Duodenal mucosa (tissue), 2 donors: Measurements from ENCODE around the gene CACNA2D1.

Experiments
- H3K27ac ChIP-seq: one replicate; pipeline ENCODE4 v1.7.0; 2013; ENCODE audit warnings: low read depth, low read length
- H3K27me3 ChIP-seq, 2 donors: one replicate each; pipeline ENCODE4 v1.7.0; 2013; ENCODE audit warnings: low read length in 2 of 2, control low read depth in 1 of 2; ENCODE audit not compliant: insufficient read depth in 2 of 2, control insufficient read depth in 1 of 2
- H3K36me3 ChIP-seq, 2 donors: one replicate each; pipeline ENCODE4 v1.7.0; 2013; ENCODE audit warnings: low read length in 2 of 2, control low read depth in 1 of 2; ENCODE audit not compliant: insufficient read depth in 2 of 2, control insufficient read depth in 1 of 2
- H3K4me1 ChIP-seq, 2 donors: one replicate each; pipeline ENCODE4 v1.7.0; 2013; ENCODE audit warnings: low read length in 2 of 2, control low read depth in 1 of 2; ENCODE audit not compliant: insufficient read depth in 2 of 2, control insufficient read depth in 1 of 2
- H3K4me3 ChIP-seq, 2 donors: one replicate each; pipeline ENCODE4 v1.7.0; 2013; ENCODE audit warnings: low read length in 2 of 2, low read depth in 1 of 2
- H3K9ac ChIP-seq, 2 donors: one replicate each; pipeline ENCODE4 v1.7.0; 2013; ENCODE audit warnings: low read length in 2 of 2, low read depth in 1 of 2
- H3K9me3 ChIP-seq, 2 donors: one replicate each; pipeline ENCODE4 v1.7.0; 2013; ENCODE audit warnings: low read length in 2 of 2, control low read depth in 1 of 2; ENCODE audit not compliant: control insufficient read depth in 1 of 2

The CACNA2D1 gene

GRCh38 chr7:82122275-82122674 is 321.3 kb downstream of the CACNA2D1 start:
- Histone ChIP-seq H3K27me3 (no peaks in the 10 kb centered on the region), H3K9me3 (peaks cover 0 to 4% of the 10 kb centered on the region in 2 donors), H3K36me3 (no peaks in the 10 kb centered on the region), H3K9ac (no peak overlapping the region), H3K4me3 (no peak overlapping the region), H3K27ac (no peak overlapping the region), H3K4me1 (no peaks in the 10 kb centered on the region)

- Histone ChIP-seq H3K9ac (no peak overlapping the region), H3K36me3 (no peaks in the 10 kb centered on the region), H3K4me3 (no peak overlapping the region), H3K27me3 (no peaks in the 10 kb centered on the region), H3K4me1 (no peaks in the 10 kb centered on the region), H3K9me3 (no peaks in the 10 kb centered on the region), H3K27ac (no peak overlapping the region)
These were observed 329.3 kb downstream of the CACNA2D1 start for GRCh38 chr7:82114237-82114636.

GRCh38 chr7:82110146-82110840 is 333.3 kb downstream of the CACNA2D1 start:
- H3K4me1 ChIP-seq, result no peaks in the 10 kb centered on the region
- H3K4me3 ChIP-seq, result no peak overlapping the region
- no peak overlapping the region for H3K9ac ChIP-seq
- H3K9me3 ChIP-seq, result no peaks in the 10 kb centered on the region
- no peaks in the 10 kb centered on the region for H3K27me3 ChIP-seq
- no peaks in the 10 kb centered on the region for H3K36me3 ChIP-seq
- no peak overlapping the region for H3K27ac ChIP-seq

GRCh38 chr7:82109288-82109687 is 334.3 kb downstream of the CACNA2D1 start:
- Histone ChIP-seq H3K4me3 (no peak overlapping the region), H3K4me1 (no peaks in the 10 kb centered on the region), H3K9me3 (no peaks in the 10 kb centered on the region), H3K27me3 (no peaks in the 10 kb centered on the region), H3K36me3 (no peaks in the 10 kb centered on the region), H3K9ac (no peak overlapping the region), H3K27ac (no peak overlapping the region)

- no peak overlapping the region for H3K9ac ChIP-seq
These were observed 337.4 kb downstream of the CACNA2D1 start for GRCh38 chr7:82106201-82106600.

GRCh38 chr7:82105463-82105862 is 338.1 kb downstream of the CACNA2D1 start:
- Histone ChIP-seq H3K4me3 (no peak overlapping the region), H3K27ac (no peak overlapping the region), H3K9me3 (no peaks in the 10 kb centered on the region), H3K36me3 (no peaks in the 10 kb centered on the region), H3K4me1 (no peaks in the 10 kb centered on the region), H3K9ac (no peak overlapping the region), H3K27me3 (no peaks in the 10 kb centered on the region)

More at GRCh38 chr7:82106201-82106600, 337.4 kb downstream of the CACNA2D1 start:
- no peaks in the 10 kb centered on the region for H3K4me1 ChIP-seq
- no peaks in the 10 kb centered on the region for H3K27me3 ChIP-seq
- H3K9me3 ChIP-seq, result no peaks in the 10 kb centered on the region
- no peaks in the 10 kb centered on the region for H3K36me3 ChIP-seq
- no peak overlapping the region for H3K27ac ChIP-seq
- no peak overlapping the region for H3K4me3 ChIP-seq

GRCh38 chr7:82098414-82098813 is 345.2 kb downstream of the CACNA2D1 start:
- H3K4me1 ChIP-seq, result no peaks in the 10 kb centered on the region

GRCh38 chr7:82091126-82091684 is 352.4 kb downstream of the CACNA2D1 start:
- no peaks in the 10 kb centered on the region for H3K36me3 ChIP-seq
- H3K4me3 ChIP-seq, result no peak overlapping the region
- H3K27ac ChIP-seq, result no peak overlapping the region
- no peaks in the 10 kb centered on the region for H3K4me1 ChIP-seq
- H3K9me3 ChIP-seq, result no peaks in the 10 kb centered on the region
- H3K27me3 ChIP-seq, result no peaks in the 10 kb centered on the region
- no peak overlapping the region for H3K9ac ChIP-seq

More at GRCh38 chr7:82098414-82098813, 345.2 kb downstream of the CACNA2D1 start:
- H3K27ac ChIP-seq, result no peak overlapping the region
- H3K4me3 ChIP-seq, result no peak overlapping the region
- H3K9ac ChIP-seq, result no peak overlapping the region
- H3K27me3 ChIP-seq, result no peaks in the 10 kb centered on the region
- no peaks in the 10 kb centered on the region for H3K9me3 ChIP-seq
- H3K36me3 ChIP-seq, result no peaks in the 10 kb centered on the region

- H3K4me3 ChIP-seq, result no peak overlapping the region
- no peaks in the 10 kb centered on the region for H3K4me1 ChIP-seq
- H3K27me3 ChIP-seq, result no peaks in the 10 kb centered on the region
- H3K27ac ChIP-seq, result no peak overlapping the region
- no peaks in the 10 kb centered on the region for H3K36me3 ChIP-seq
- H3K9me3 ChIP-seq, result no peaks in the 10 kb centered on the region
- no peak overlapping the region for H3K9ac ChIP-seq
These were observed 356.5 kb downstream of the CACNA2D1 start for GRCh38 chr7:82087099-82087498.

GRCh38 chr7:82085116-82085515 is 358.5 kb downstream of the CACNA2D1 start:
- no peak overlapping the region for H3K27ac ChIP-seq
- no peaks in the 10 kb centered on the region for H3K4me1 ChIP-seq
- H3K4me3 ChIP-seq, result no peak overlapping the region
- no peaks in the 10 kb centered on the region for H3K27me3 ChIP-seq
- no peaks in the 10 kb centered on the region for H3K9me3 ChIP-seq
- no peak overlapping the region for H3K9ac ChIP-seq
- no peaks in the 10 kb centered on the region for H3K36me3 ChIP-seq
